ENCODE results near the gene KRTAP2-3. TPM values are rescaled to one million over a fixed set of nuclear protein-coding genes. Genes with fewer than 3 reads are reported as not detected.

KRTAP2-3 gene
- total RNA-seq, 1 donor from 2014 or later, result 7.1 TPM

GRCh38 chr17:41012326-41013120 lies 47.4 kb downstream of the KRTAP2-3 start:
- Histone ChIP-seq H2AFZ (ENCODE audit: low read depth, low read length) (no peak overlapping the region), H3K36me3 (ENCODE audit: insufficient read depth, low read length) (no peaks in the 10 kb centered on the region), H4K20me1 (ENCODE audit: insufficient read depth, low read length) (no peaks in the 10 kb centered on the region), H3K4me2 (ENCODE audit: low read length) (no peak overlapping the region), H3K9ac (ENCODE audit: low read length) (no peak overlapping the region), H3K9me3 (ENCODE audit: insufficient read depth, low read depth, low read length) (no peaks in the 10 kb centered on the region), H3K27ac (ENCODE audit: low read depth, low read length) (no peak overlapping the region), H3K79me2 (ENCODE audit: insufficient read depth, low read length) (no peaks in the 10 kb centered on the region), H3K4me1 (ENCODE audit: insufficient read depth, low read length) (no peaks in the 10 kb centered on the region), H3K27me3 (ENCODE audit: insufficient read depth, low read length) (no peaks in the 10 kb centered on the region), H3K4me3 (ENCODE audit: insufficient read depth, low read depth, low read length) (no peak overlapping the region)
- Mint-ChIP-seq H3K4me3 (ENCODE audit: unreplicated experiment) (no peak overlapping the region), H3K36me3 (ENCODE audit: low read depth, unreplicated experiment) (no peaks in the 10 kb centered on the region), H3K9me3 (ENCODE audit: unreplicated experiment) (no peaks in the 10 kb centered on the region), H3K27me3 (ENCODE audit: low read depth, unreplicated experiment) (no peaks in the 10 kb centered on the region), H3K27ac (ENCODE audit: unreplicated experiment) (no peak overlapping the region), H3K4me1 (ENCODE audit: low read depth, unreplicated experiment) (no peaks in the 10 kb centered on the region)
- TF ChIP-seq EZH2 (IDR thresholded peaks at IDR 0.05; ENCODE audit: insufficient read depth, low read length), result no peak
- TF ChIP-seq, protein P1, sequence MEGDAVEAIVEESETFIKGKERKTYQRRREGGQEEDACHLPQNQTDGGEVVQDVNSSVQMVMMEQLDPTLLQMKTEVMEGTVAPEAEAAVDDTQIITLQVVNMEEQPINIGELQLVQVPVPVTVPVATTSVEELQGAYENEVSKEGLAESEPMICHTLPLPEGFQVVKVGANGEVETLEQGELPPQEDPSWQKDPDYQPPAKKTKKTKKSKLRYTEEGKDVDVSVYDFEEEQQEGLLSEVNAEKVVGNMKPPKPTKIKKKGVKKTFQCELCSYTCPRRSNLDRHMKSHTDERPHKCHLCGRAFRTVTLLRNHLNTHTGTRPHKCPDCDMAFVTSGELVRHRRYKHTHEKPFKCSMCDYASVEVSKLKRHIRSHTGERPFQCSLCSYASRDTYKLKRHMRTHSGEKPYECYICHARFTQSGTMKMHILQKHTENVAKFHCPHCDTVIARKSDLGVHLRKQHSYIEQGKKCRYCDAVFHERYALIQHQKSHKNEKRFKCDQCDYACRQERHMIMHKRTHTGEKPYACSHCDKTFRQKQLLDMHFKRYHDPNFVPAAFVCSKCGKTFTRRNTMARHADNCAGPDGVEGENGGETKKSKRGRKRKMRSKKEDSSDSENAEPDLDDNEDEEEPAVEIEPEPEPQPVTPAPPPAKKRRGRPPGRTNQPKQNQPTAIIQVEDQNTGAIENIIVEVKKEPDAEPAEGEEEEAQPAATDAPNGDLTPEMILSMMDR (IDR thresholded peaks at IDR 0.05; ENCODE audit: insufficient read depth, low read depth, low read length), result no peak
- no peak for FAIRE-seq
- no peak for DNase-seq (ENCODE audit: low read depth)

GRCh38 chr17:41010441-41010840 lies 49.5 kb downstream of the KRTAP2-3 start:
- H3K27ac Mint-ChIP-seq (ENCODE audit: unreplicated experiment), result no peak overlapping the region

More at GRCh38 chr17:41010441-41010840, 49.5 kb downstream of the KRTAP2-3 start:
- H3K4me1 ChIP-seq (ENCODE audit: insufficient read depth, low read length), result no peaks in the 10 kb centered on the region
- H3K4me3 ChIP-seq (ENCODE audit: insufficient read depth, low read depth, low read length), result no peak overlapping the region
- H3K79me2 ChIP-seq (ENCODE audit: insufficient read depth, low read length), result no peaks in the 10 kb centered on the region
- no peak overlapping the region for H3K27ac ChIP-seq (ENCODE audit: low read depth, low read length)
- H3K9ac ChIP-seq (ENCODE audit: low read length), result no peak overlapping the region
- no peaks in the 10 kb centered on the region for H3K9me3 Mint-ChIP-seq (ENCODE audit: unreplicated experiment)
- H3K36me3 Mint-ChIP-seq (ENCODE audit: low read depth, unreplicated experiment), result no peaks in the 10 kb centered on the region
- FAIRE-seq (no peak), DNase-seq (ENCODE audit: low read depth) (no peak)
- H3K4me3 Mint-ChIP-seq (ENCODE audit: unreplicated experiment), result no peak overlapping the region
- TF ChIP-seq, protein P1 (IDR thresholded peaks at IDR 0.05; ENCODE audit: insufficient read depth, low read depth, low read length), result no peak
- no peak for TF ChIP-seq EZH2 (IDR thresholded peaks at IDR 0.05; ENCODE audit: insufficient read depth, low read length)
- no peaks in the 10 kb centered on the region for H3K36me3 ChIP-seq (ENCODE audit: insufficient read depth, low read length)
- H3K27me3 ChIP-seq (ENCODE audit: insufficient read depth, low read length), result no peaks in the 10 kb centered on the region
- no peaks in the 10 kb centered on the region for H3K4me1 Mint-ChIP-seq (ENCODE audit: low read depth, unreplicated experiment)
- peaks cover 2% of the 10 kb centered on the region for H3K27me3 Mint-ChIP-seq (ENCODE audit: low read depth, unreplicated experiment)
- no peak overlapping the region for H3K4me2 ChIP-seq (ENCODE audit: low read length)
- no peak overlapping the region for H2AFZ ChIP-seq (ENCODE audit: low read depth, low read length)
- no peaks in the 10 kb centered on the region for H3K9me3 ChIP-seq (ENCODE audit: insufficient read depth, low read depth, low read length)
- H4K20me1 ChIP-seq (ENCODE audit: insufficient read depth, low read length), result no peaks in the 10 kb centered on the region
